Vagina (tissue), 2 donors: ENCODE measurements around the gene STK32A. TPM values are rescaled to one million over a fixed set of nuclear protein-coding genes. Genes with fewer than 3 reads are reported as not detected.

ENCODE experiments used
- DNase-seq, 2 donors: peaks; one replicate each; pipeline ENCODE4 v3.0.0-alpha.2; 2017; ENCODE audit errors: extremely low spot score in 2 of 2
- H3K27ac ChIP-seq: fragments of 200-600 bp; sonication (generic); one replicate; pipeline ENCODE4 v1.5.1; 2019
- H3K27me3 ChIP-seq: fragments of 200-600 bp; sonication (generic); one replicate; pipeline ENCODE4 v1.5.1; 2019
- H3K36me3 ChIP-seq, 2 donors: fragments of 200-600 bp; sonication (generic); one replicate each; pipeline ENCODE4 v1.5.1; 2017 to 2019
- H3K4me1 ChIP-seq: fragments of 200-600 bp; sonication (generic); one replicate; pipeline ENCODE4 v1.5.1; 2019
- H3K4me3 ChIP-seq, 2 donors: fragments of 200-600 bp; sonication (generic); 1 replicate in 1 of 2; 2 replicates in 1 of 2; pipeline ENCODE4 v1.5.1; 2016 to 2019
- H3K9me3 ChIP-seq: fragments of 200-600 bp; sonication (generic); one replicate; pipeline ENCODE4 v1.5.1; 2019
- POLR2A ChIP-seq, 2 donors: fragments of 450-650 bp; IDR thresholded peaks; one replicate each; pipeline ENCODE4 v1.6.1; 2017; ENCODE audit warnings: antibody characterized with exemption in 2 of 2, mild to moderate bottlenecking in 2 of 2, moderate library complexity in 2 of 2
- POLR2AphosphoS5 ChIP-seq, 2 donors: sonication (generic); formaldehyde crosslinking; IDR thresholded peaks; one replicate each; pipeline ENCODE4 v1.9.0; 2017; ENCODE audit warnings: antibody characterized with exemption in 2 of 2, mild to moderate bottlenecking in 2 of 2, low read depth in 1 of 2; ENCODE audit not compliant: insufficient read depth in 1 of 2
- intact Hi-C: fragments of 100-400 bp; cut with DNase I; formaldehyde crosslinking; loops from one replicate; pipeline ENCODE4 v1.15.1; 2023
- total RNA-seq: library from RNA; depleted of rRNA; stranded (reverse); fragments of >200 nt; gene quantifications from one replicate; pipeline ENCODE4 v1.2.3, GENCODE V29; 2016
- TF ChIP-seq, protein P1 (sequence below), 3 experiments: fragments of 450-650 bp in 2 of 3; fragments of 200-600 bp in 1 of 3; sonication (generic) in 1 of 3; IDR thresholded peaks; one replicate each; pipeline ENCODE4 v1.5.1; 2017 to 2019; ENCODE audit warnings: antibody characterized with exemption in 3 of 3, mild to moderate bottlenecking in 2 of 3, moderate library complexity in 2 of 3

STK32A gene
- total RNA-seq, 1 donor from 2014 or later, result 1.5 TPM

DNA sequence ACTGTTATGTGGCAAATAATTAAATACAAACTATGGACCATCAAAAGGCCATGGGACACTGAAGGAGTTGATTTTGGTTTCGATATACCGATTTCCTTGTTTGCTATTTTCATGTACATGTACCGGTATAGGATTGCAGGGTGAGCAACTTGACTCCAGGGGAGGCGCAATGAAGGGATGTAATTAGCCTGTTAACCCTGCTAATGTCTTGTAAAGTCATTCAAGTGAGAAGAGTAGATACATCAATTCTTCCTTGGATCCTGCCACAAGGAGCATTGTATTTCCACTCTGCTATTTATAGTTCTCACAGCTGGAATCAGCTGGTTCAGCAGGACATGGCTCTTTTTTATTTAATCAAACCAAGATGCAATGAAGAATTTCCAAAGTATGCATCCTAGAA, 102.0 kb downstream of the STK32A start:
- intact Hi-C loops, result no loop called here
- H3K4me1 ChIP-seq, result no peaks in the 10 kb centered on the region
- H3K9me3 ChIP-seq, result no peaks in the 10 kb centered on the region
- no peak for TF ChIP-seq POLR2AphosphoS5 (IDR thresholded peaks at IDR 0.05; ENCODE audit: insufficient read depth in 1 of 2, low read depth in 1 of 2)
- no peak for TF ChIP-seq POLR2A (IDR thresholded peaks at IDR 0.05)
- TF ChIP-seq, protein P1, sequence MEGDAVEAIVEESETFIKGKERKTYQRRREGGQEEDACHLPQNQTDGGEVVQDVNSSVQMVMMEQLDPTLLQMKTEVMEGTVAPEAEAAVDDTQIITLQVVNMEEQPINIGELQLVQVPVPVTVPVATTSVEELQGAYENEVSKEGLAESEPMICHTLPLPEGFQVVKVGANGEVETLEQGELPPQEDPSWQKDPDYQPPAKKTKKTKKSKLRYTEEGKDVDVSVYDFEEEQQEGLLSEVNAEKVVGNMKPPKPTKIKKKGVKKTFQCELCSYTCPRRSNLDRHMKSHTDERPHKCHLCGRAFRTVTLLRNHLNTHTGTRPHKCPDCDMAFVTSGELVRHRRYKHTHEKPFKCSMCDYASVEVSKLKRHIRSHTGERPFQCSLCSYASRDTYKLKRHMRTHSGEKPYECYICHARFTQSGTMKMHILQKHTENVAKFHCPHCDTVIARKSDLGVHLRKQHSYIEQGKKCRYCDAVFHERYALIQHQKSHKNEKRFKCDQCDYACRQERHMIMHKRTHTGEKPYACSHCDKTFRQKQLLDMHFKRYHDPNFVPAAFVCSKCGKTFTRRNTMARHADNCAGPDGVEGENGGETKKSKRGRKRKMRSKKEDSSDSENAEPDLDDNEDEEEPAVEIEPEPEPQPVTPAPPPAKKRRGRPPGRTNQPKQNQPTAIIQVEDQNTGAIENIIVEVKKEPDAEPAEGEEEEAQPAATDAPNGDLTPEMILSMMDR (IDR thresholded peaks at IDR 0.05), result no peak
- no peak for DNase-seq
- no peak overlapping the region for H3K27ac ChIP-seq
- no peaks in the 10 kb centered on the region for H3K27me3 ChIP-seq
- H3K4me3 ChIP-seq, result no peak overlapping the region
- no peaks in the 10 kb centered on the region for H3K36me3 ChIP-seq

DNA sequence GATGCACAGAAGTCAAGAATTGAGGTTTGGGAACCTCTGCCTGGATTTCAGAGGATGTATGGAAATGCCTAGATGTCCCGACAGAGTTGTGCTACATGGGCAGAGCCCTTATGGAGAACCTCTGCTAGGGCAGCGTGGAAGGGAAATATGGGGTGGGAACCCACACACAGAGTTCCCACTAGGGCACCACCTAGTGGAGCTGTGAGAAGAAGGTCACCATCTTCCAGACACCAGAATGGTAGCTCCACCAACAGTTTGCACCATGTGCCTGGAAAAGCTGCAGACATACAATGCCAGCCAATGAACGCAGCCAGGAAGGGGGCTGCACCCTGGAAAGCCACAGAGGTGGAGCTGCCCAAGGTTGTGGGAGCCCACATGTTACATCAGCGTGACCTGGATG, 104.5 kb downstream of the STK32A start:
- Histone ChIP-seq H3K4me1 (no peaks in the 10 kb centered on the region), H3K4me3 (no peak overlapping the region), H3K27ac (no peak overlapping the region), H3K9me3 (no peaks in the 10 kb centered on the region), H3K36me3 (no peaks in the 10 kb centered on the region), H3K27me3 (no peaks in the 10 kb centered on the region)
- no peak for DNase-seq
- TF ChIP-seq, protein P1 (IDR thresholded peaks at IDR 0.05), result no peak
- TF ChIP-seq POLR2AphosphoS5 (IDR thresholded peaks at IDR 0.05; ENCODE audit: insufficient read depth in 1 of 2, low read depth in 1 of 2), result no peak
- no peak for TF ChIP-seq POLR2A (IDR thresholded peaks at IDR 0.05)
- intact Hi-C loops, result no loop called here

DNA sequence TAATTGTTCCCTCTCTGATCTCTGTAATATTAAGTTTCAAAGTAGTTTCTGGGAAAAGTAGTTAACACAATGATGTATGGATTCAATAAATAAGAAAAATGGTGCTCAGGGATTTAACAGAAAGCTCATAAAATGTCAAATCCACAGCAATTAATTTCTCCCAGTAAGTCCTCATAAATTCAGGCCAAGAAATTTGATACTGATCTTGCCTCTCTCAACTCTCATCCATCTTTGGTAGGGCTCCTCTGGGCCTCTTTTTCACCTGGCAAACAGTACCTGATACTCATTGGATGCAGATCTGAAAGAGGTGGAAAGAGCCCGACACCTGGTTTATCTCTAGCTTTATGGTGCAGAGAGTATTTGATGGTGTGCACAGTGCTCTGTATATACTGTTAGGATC, 106.1 kb downstream of the STK32A start:
- intact Hi-C loops, result no loop called here
- DNase-seq, result no peak
- TF ChIP-seq POLR2A (IDR thresholded peaks at IDR 0.05) (no peak), POLR2AphosphoS5 (IDR thresholded peaks at IDR 0.05; ENCODE audit: insufficient read depth in 1 of 2, low read depth in 1 of 2) (no peak)
- TF ChIP-seq, protein P1 (IDR thresholded peaks at IDR 0.05), result no peak

DNA sequence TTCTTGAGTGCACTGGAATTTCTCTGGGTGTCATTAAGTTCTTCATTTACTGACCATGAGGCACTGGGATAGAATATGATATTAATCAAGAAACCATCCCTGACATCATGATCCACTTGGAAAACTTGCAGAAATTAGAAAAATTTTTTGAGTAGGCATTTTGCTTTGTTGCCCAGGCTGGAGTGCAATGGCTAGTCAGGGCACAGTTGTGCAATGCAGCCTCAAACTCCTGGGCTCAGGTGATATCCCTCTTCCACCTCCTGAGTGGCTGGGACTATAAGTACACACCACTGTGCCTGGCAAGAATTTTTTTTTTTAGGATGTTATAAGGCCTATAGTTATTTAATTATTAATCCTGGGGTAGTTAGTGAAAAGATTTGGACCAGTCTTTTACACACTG, 106.5 kb downstream of the STK32A start:
- H3K27ac ChIP-seq, result no peak overlapping the region
- intact Hi-C loops, result no loop called here
- H3K4me3 ChIP-seq, result no peak overlapping the region

More for the DNA sequence above, 106.1 kb downstream of the STK32A start:
- H3K27me3 ChIP-seq, result no peaks in the 10 kb centered on the region
- no peak overlapping the region for H3K4me3 ChIP-seq
- no peaks in the 10 kb centered on the region for H3K36me3 ChIP-seq
- H3K27ac ChIP-seq, result no peak overlapping the region
- H3K4me1 ChIP-seq, result no peaks in the 10 kb centered on the region
- no peaks in the 10 kb centered on the region for H3K9me3 ChIP-seq

GRCh38 chr5:147344861-147345260, 110.0 kb downstream of the STK32A start:
- H3K9me3 ChIP-seq, result no peaks in the 10 kb centered on the region
- intact Hi-C loops, result no loop called here
- no peak overlapping the region for H3K4me3 ChIP-seq
- no peaks in the 10 kb centered on the region for H3K36me3 ChIP-seq
- no peaks in the 10 kb centered on the region for H3K27me3 ChIP-seq
- no peak overlapping the region for H3K27ac ChIP-seq
- no peak for DNase-seq
- no peaks in the 10 kb centered on the region for H3K4me1 ChIP-seq
- TF ChIP-seq POLR2AphosphoS5 (IDR thresholded peaks at IDR 0.05; ENCODE audit: insufficient read depth in 1 of 2, low read depth in 1 of 2), result no peak
- TF ChIP-seq, protein P1 (IDR thresholded peaks at IDR 0.05), result no peak
- no peak for TF ChIP-seq POLR2A (IDR thresholded peaks at IDR 0.05)

More for the DNA sequence above, 106.5 kb downstream of the STK32A start:
- no peak for DNase-seq
- TF ChIP-seq, protein P1 (IDR thresholded peaks at IDR 0.05), result no peak
- TF ChIP-seq POLR2AphosphoS5 (IDR thresholded peaks at IDR 0.05; ENCODE audit: insufficient read depth in 1 of 2, low read depth in 1 of 2), result no peak
- TF ChIP-seq POLR2A (IDR thresholded peaks at IDR 0.05), result no peak
- H3K4me1 ChIP-seq, result no peaks in the 10 kb centered on the region
- no peaks in the 10 kb centered on the region for H3K9me3 ChIP-seq
- no peaks in the 10 kb centered on the region for H3K36me3 ChIP-seq
- H3K27me3 ChIP-seq, result no peaks in the 10 kb centered on the region
